C4-2B (cell line): ENCODE results near the gene PHLDB3.

Source experiments
- H3K27ac ChIP-seq: fragments of 450-650 bp; 2 replicates; pipeline ENCODE4 v1.5.1; 2017
- ZFX ChIP-seq: fragments of 450-650 bp; IDR thresholded peaks from 2 replicates; pipeline ENCODE4 v1.6.1; 2017
- TF ChIP-seq, protein P1 (sequence below): fragments of 450-650 bp; conservative IDR thresholded peaks from 2 replicates; pipeline ENCODE4 v1.5.1; 2017; ENCODE audit warnings: mild to moderate bottlenecking

PHLDB3 gene

DNA sequence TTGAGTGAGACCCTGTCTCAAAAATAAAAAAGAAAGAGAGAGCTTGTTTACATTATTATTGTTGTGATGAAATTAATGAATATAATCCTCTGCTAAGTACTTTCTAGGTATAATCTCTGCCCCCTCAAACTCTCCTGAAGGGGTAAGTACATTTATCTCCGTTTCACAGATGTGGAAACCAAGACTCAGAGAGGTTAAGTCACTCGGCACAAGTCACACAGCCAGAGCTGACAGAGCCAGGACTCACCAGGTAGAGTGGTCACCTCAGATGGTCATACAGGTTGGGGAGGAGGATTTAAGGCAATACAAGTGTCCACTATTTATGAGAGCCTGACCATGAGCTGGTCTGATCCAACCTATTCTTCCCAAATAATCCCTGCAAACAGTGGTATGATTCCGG lies 24.0 kb downstream of the PHLDB3 start:
- H3K27ac ChIP-seq, result no peak overlapping the region
- TF ChIP-seq, protein P1, sequence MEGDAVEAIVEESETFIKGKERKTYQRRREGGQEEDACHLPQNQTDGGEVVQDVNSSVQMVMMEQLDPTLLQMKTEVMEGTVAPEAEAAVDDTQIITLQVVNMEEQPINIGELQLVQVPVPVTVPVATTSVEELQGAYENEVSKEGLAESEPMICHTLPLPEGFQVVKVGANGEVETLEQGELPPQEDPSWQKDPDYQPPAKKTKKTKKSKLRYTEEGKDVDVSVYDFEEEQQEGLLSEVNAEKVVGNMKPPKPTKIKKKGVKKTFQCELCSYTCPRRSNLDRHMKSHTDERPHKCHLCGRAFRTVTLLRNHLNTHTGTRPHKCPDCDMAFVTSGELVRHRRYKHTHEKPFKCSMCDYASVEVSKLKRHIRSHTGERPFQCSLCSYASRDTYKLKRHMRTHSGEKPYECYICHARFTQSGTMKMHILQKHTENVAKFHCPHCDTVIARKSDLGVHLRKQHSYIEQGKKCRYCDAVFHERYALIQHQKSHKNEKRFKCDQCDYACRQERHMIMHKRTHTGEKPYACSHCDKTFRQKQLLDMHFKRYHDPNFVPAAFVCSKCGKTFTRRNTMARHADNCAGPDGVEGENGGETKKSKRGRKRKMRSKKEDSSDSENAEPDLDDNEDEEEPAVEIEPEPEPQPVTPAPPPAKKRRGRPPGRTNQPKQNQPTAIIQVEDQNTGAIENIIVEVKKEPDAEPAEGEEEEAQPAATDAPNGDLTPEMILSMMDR, result no peak

DNA sequence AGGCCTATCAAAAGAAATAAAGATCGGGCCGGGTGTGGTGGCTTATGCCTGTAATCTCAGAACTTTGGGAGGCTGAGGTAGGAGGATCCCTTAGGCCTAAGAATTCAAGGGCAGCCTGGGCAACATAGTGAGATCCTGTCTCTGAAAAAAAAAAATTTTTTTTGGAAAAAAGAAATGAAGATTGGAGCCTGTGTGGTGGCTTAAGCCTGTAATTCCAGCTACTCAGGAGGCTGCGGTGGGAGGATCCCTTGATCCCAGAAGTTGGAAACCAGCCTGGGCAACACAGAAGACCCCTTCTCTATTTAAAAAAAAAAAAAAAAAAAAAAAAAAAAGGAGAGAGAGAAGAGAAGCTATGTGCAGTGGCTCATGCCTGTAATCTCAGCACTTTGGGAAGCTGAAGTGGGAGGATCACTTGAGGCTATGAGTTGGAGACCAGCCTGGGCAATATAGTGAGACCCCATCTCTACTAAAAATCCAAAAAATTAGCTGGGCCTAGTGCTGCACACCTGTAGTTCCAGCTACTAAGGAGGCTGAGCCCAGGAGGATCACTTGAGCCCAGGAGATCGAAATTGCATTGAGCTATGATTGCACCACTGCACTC lies 24.5 kb downstream of the PHLDB3 start:
- no peak overlapping the region for H3K27ac ChIP-seq
- TF ChIP-seq, protein P1, result no peak
- TF ChIP-seq ZFX, result no peak

DNA sequence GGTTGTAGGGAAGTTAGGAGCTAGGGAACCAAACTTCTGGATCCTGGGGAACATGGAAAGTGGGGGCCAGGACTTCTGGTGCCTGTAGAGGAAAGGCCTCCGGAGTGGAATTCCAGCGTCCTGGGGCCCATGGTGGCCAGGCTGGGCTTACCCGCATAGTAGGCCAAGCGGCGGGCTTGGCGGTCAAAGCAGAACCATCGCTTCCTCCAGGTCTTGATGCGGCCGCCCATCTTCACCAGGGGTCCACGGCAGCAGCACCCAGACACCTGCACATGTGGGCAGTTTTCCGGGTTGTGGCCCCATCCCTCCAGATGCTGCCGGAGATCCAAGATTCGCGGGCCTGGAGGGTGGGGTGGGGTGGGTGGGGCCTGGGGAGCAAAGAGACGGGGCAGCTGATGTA lies 25.3 kb downstream of the PHLDB3 start:
- no peak overlapping the region for H3K27ac ChIP-seq
- TF ChIP-seq ZFX, result no peak
- TF ChIP-seq, protein P1, result no peak

DNA sequence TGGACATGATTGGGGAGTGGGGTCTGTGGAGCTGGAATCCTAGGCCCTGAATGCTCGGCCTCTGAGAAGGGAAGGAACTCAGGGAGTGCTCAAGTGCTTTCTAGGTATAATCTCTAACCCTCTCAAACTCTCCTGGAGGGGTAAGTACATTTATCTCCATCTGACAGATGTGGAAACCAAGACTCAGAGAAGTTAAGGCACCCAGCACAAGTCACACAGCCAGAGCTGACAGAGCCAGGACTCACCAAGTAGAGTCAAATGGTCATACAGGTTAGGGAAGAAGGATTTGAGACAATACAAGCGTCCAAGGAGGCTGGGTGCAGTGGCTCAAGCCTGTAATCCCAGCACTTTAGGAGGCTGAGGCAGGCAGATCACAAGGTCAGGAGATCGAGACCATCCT lies 26.2 kb downstream of the PHLDB3 start:
- TF ChIP-seq ZFX, result no peak
- TF ChIP-seq, protein P1, result no peak

DNA sequence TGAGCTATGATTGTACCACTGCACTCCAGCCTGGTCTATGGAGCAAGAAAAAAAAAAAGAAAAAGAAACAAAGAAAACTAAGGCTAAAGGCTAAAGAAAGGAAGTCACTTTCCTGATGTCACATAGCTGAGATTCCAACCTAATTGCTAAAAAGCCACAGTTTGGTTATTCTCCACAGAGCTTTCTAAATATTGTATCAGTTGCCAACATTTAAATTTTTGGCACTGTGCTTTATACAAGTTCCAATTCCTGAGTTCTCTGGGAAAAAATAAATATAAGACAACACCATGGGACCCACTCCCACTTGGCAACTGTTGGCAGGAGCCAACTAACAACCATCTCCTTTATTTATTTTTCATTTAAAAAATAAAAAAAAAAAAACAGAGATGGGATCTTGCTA lies 27.9 kb downstream of the PHLDB3 start:
- TF ChIP-seq ZFX, result no peak
- TF ChIP-seq, protein P1, result no peak
- no peak overlapping the region for H3K27ac ChIP-seq

More for the DNA sequence above, 26.2 kb downstream of the PHLDB3 start:
- no peak overlapping the region for H3K27ac ChIP-seq

DNA sequence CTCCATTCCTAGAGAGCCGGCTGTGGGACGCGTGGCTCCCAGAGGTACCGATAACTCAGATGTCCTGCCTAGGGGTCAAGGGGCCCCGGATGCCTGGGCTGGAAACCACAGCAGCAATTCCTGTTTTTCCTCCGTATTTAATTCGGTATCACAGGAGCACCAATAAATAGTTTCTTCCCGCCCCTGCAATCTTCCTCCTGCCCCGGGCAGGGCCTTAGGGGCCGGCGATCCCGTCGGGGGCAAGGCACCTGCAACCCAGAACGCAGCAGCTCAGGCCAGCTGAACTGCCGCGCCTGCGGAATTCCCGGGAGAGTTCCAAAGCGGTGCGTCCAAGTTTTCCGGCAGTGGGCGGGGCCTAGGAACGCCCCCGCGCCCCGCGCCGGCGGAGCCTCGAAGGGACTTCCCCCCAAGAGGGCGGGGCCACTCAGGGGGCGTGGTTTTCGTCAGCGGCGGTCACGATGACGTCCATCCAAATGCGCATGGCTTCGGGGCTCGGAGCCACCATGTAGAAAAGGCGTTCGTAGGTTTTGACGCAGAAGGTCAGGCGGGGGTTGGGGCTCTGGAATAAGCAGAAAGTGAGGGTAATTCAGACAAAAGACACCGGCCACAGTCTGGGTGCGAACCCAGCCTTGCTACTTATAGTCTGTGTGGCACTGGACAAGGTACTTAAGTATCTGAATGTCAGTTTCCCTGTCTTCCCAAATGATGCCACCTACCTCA lies 29.4 kb downstream of the PHLDB3 start:
- no peak for TF ChIP-seq ZFX
- TF ChIP-seq, protein P1, result no peak
- H3K27ac ChIP-seq, result no peak overlapping the region

DNA sequence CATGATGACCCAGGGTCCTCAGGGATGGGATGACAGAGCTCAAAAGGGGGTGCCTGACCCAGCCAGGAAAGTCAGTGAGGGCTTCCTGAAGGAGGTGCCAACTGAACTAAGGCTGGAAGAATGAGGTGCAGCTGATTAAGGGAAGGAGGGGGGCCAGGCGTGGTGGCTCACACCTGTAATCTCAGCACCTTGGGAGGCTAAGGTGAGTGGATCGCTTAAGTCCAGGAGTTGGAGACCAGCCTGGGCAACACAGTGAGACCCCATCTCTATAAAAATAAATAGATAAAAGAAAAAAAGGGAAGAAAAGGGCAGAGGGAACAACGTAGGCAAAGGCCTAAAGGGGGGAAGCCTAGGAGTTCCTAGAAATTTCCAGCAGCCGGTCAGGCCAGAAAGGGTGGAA lies 30.1 kb downstream of the PHLDB3 start:
- no peak overlapping the region for H3K27ac ChIP-seq
- TF ChIP-seq, protein P1, result no peak
- TF ChIP-seq ZFX, result no peak
